ENCODE data around the gene EPHB4.
A peak's percentile ranks its signal among the peaks of the same experiment; 100 is the strongest.
"Not testable (repeated sequence)": the region's sequence is repeated elsewhere in the genome, so short reads cannot be mapped to it uniquely, and the experiment has no call there.

Gene EPHB4

DNA sequence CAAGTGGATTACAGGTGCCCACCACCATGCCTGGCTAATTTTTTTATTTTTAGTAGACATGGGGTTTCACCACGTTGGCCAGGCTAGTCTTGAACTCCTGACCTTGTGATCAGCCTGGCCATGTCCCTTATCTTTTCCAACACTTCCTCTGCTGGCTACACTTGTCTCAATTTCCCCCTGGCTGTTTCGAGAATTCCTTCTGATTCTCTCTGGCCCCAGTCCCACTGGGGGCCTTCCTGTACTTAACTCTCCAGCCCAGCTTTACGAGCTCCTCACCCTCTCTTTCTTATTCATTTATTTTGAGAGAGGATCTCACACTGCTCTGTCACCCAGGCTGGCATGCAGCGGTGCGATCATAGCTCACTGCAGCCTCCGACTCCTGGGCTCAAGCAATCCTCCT lies 8.5 kb downstream of the EPHB4 start:
- DNase-seq (ENCODE audit: insufficient read length, low spot score): no peak
- TF ChIP-seq CTCF (IDR thresholded peaks at IDR 0.05; ENCODE audit: insufficient read depth, missing control alignments): no peak
- FAIRE-seq: no peak

DNA sequence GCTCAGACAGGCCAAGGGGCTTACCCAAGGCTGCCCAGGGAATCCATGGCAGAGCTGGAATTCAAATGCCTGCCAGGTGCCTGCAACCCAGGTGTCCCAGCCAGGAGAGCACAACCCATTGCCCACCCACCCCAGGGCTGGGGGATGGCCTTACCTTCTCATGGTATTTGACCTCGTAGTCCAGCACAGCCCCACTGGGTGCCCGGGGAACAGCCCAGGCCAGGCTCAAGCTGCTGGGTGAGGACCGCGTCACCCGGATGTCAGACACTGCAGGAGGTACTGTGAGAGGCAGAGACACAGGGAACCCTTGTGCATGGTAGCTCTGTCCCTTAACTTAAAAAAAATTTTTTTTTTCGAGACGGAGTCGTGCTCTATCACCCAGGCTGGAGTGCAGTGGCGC lies 9.0 kb downstream of the EPHB4 start:
- no peak for FAIRE-seq
- no peak for DNase-seq (ENCODE audit: insufficient read length, low spot score)
- TF ChIP-seq CTCF (IDR thresholded peaks at IDR 0.05; ENCODE audit: insufficient read depth, missing control alignments): no peak

GRCh38 chr7:100817097-100817496 lies 10.2 kb downstream of the EPHB4 start:
- no peak for TF ChIP-seq CTCF (IDR thresholded peaks at IDR 0.05; ENCODE audit: insufficient read depth, missing control alignments)
- FAIRE-seq: no peak

GRCh38 chr7:100816515-100816914 lies 10.8 kb downstream of the EPHB4 start:
- FAIRE-seq: not testable (repeated sequence)
- DNase-seq (ENCODE audit: insufficient read length, low spot score): peak; percentile 2

More at GRCh38 chr7:100817097-100817496, 10.2 kb downstream of the EPHB4 start:
- DNase-seq (ENCODE audit: insufficient read length, low spot score): peak; percentile 2

- TF ChIP-seq CTCF (IDR thresholded peaks at IDR 0.05; ENCODE audit: insufficient read depth, missing control alignments): no peak
- DNase-seq (ENCODE audit: insufficient read length, low spot score) (no peak), FAIRE-seq (no peak)
These were observed 14.6 kb downstream of the EPHB4 start for GRCh38 chr7:100812729-100813128.

- no peak for TF ChIP-seq CTCF (IDR thresholded peaks at IDR 0.05; ENCODE audit: insufficient read depth, missing control alignments)
- FAIRE-seq: no peak
- DNase-seq (ENCODE audit: insufficient read length, low spot score): peak; percentile 2
These were observed 15.8 kb downstream of the EPHB4 start for GRCh38 chr7:100811480-100811879.

DNA sequence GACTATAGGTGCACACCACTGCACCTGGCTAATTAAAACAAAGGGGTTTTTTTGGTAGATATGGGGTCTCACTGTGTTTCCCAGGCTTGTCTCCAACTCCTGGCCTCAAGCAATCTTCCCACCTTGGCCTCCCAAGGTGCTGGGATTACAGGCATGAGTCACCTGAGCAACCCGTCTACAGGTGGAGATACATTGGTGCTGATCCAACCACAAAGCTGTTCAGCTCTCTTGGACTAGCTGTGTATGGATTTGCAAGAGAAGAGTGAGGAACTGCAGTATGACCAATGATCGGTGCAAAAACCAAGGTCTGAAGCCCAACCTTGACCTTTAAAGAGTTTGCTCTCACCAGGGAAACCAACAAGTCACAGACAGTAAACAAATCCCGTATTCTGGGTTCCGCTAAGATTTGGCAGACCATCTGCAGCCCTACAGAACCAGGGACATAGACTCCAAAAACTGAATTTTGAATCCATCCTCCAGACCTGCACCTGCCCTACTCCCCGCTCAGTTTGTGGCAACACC lies 18.9 kb downstream of the EPHB4 start:
- no peak for DNase-seq (ENCODE audit: insufficient read length, low spot score)
- no peak for TF ChIP-seq CTCF (IDR thresholded peaks at IDR 0.05; ENCODE audit: insufficient read depth, missing control alignments)

DNA sequence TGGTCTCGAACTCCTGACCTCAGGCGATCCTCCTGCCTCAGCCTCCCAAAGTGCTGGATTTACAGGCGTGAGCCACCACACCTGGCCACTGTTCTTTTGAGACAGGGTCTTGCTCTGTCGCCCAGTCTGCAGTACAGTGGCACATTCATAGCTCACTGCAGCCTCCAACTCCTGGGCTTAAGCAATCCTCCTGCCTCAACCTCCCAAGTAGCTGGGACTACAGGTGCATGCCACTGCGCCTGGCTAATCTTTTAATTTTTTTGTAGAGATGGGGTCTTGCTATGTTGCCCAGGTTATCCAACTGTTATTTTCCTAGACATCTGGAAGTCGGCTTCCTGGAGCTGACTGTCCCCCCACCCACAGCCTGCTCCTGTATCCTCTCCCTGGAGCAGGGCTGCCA lies 20.4 kb downstream of the EPHB4 start:
- DNase-seq (ENCODE audit: insufficient read length, low spot score); FAIRE-seq: not testable (repeated sequence)

More for the DNA sequence above, 18.9 kb downstream of the EPHB4 start:
- no peak for FAIRE-seq
